SK-N-SH (cell line): ENCODE measurements around the gene TMEM271. TPM values are rescaled to one million over a fixed set of nuclear protein-coding genes. Genes with fewer than 3 reads are reported as not detected.

Source experiments
- CTCF ChIA-PET: fragments of 300-600, 350-600 bp; formaldehyde crosslinking; extraction: SDS; loops from one replicate; lab custom pipeline; 2021; lab: Yijun Ruan, JAX
- POLR2A ChIA-PET: fragments of 350-600 bp; sonication (Branson Sonifier 250); formaldehyde crosslinking; extraction: SDS; loops from one replicate; lab custom pipeline; 2020; ENCODE audit warnings: antibody characterized with exemption, inconsistent platforms; lab: Yijun Ruan, JAX
- DNase-seq: peaks from one replicate; pipeline ENCODE4 v3.0.0; 2012
- H2AFZ ChIP-seq: fragments of 200-600 bp; sonication (generic); 2 replicates; pipeline ENCODE4 v1.8.1; 2016; ENCODE audit warnings: antibody characterized with exemption, mild to moderate bottlenecking, low read depth
- H3F3A ChIP-seq: fragments of 200-600 bp; sonication (generic); replicated peaks from 2 replicates; pipeline ENCODE3; 2016; ENCODE audit warnings: antibody characterized with exemption, mild to moderate bottlenecking; ENCODE audit not compliant: insufficient read depth
- H3K27ac ChIP-seq, 2 experiments: fragments of 200-500 bp in 1 of 2; fragments of 200-600 bp in 1 of 2; sonication (Bioruptor generic) in 1 of 2; sonication (generic), shearing (Covaris generic) in 1 of 2; 2 replicates each; pipeline versions ENCODE4 v1.5.1 to v1.6.1; 2014 to 2016; ENCODE audit warnings: low read depth in 2 of 2, inconsistent platforms in 1 of 2, low read length in 1 of 2, mild to moderate bottlenecking in 1 of 2, mixed read lengths in 1 of 2
- H3K27me3 ChIP-seq: fragments of 200-600 bp; sonication (generic), shearing (Covaris generic); 2 replicates; pipeline ENCODE4 v1.6.1; 2016; ENCODE audit warnings: mixed run types; ENCODE audit not compliant: insufficient read depth
- H3K36me3 ChIP-seq, 2 experiments: fragments of 200-500 bp in 1 of 2; fragments of 200-600 bp in 1 of 2; sonication (Bioruptor generic) in 1 of 2; sonication (generic) in 1 of 2; replicated peaks in 1 of 2; 2 replicates each; pipeline versions ENCODE3 to v1.5.1; 2014 to 2016; ENCODE audit warnings: low read length in 1 of 2, mild to moderate bottlenecking in 1 of 2; ENCODE audit not compliant: insufficient read depth in 2 of 2, control insufficient read depth in 1 of 2
- H3K4me1 ChIP-seq, 2 experiments: fragments of 200-500 bp in 1 of 2; fragments of 200-600 bp in 1 of 2; sonication (Bioruptor generic) in 1 of 2; sonication (generic), shearing (Covaris generic) in 1 of 2; 2 replicates each; pipeline versions ENCODE4 v1.5.1 to v1.6.1; 2014 to 2016; ENCODE audit warnings: low read depth in 1 of 2, low read length in 1 of 2, mixed run types in 1 of 2; ENCODE audit not compliant: insufficient read depth in 2 of 2, control insufficient read depth in 1 of 2
- H3K4me2 ChIP-seq: fragments of 200-600 bp; sonication (generic), shearing (Covaris generic); 2 replicates; pipeline ENCODE4 v1.6.1; 2017; ENCODE audit warnings: mixed run types
- H3K4me3 ChIP-seq, 2 experiments: fragments of 200-500 bp in 1 of 2; fragments of 200-600 bp in 1 of 2; sonication (Bioruptor generic) in 1 of 2; sonication (generic), shearing (Covaris generic) in 1 of 2; 2 replicates each; pipeline versions ENCODE4 v1.5.1 to v1.8.1; 2014 to 2016; ENCODE audit warnings: low read depth in 2 of 2, inconsistent platforms in 1 of 2, low read length in 1 of 2, mild to moderate bottlenecking in 1 of 2, mixed read lengths in 1 of 2, moderate library complexity in 1 of 2
- H3K79me2 ChIP-seq: fragments of 200-600 bp; sonication (generic); 2 replicates; pipeline ENCODE4 v1.8.1; 2017; ENCODE audit warnings: mild to moderate bottlenecking; ENCODE audit not compliant: insufficient read depth
- H3K9ac ChIP-seq: fragments of 200-600 bp; sonication (generic); 2 replicates; pipeline ENCODE4 v1.6.1; 2017; ENCODE audit warnings: mixed run types
- H3K9me2 ChIP-seq: fragments of 200-600 bp; sonication (generic); 2 replicates; pipeline ENCODE4 v1.6.1; 2017; ENCODE audit warnings: mixed run types
- H3K9me3 ChIP-seq: fragments of 200-600 bp; sonication (generic); 2 replicates; pipeline ENCODE4 v1.6.1; 2017; ENCODE audit warnings: mixed run types, mild to moderate bottlenecking, moderate library complexity
- H4K20me1 ChIP-seq: fragments of 200-600 bp; sonication (generic); 2 replicates; pipeline ENCODE4 v1.6.1; 2017; ENCODE audit warnings: mild to moderate bottlenecking, mixed run types; ENCODE audit not compliant: insufficient read depth
- ELF1 ChIP-seq: IDR thresholded peaks from 2 replicates; pipeline ENCODE4 v1.4.0; 2012
- EP300 ChIP-seq, 2 experiments: IDR thresholded peaks; 2 replicates each; pipeline versions ENCODE4 v1.4.0 to v1.6.1; 2012; ENCODE audit warnings: borderline replicate concordance in 1 of 2, low read depth in 1 of 2, low read length in 1 of 2
- FOSL2 ChIP-seq: IDR thresholded peaks from 2 replicates; pipeline ENCODE4 v1.4.0; 2012; ENCODE audit warnings: low read depth, mild to moderate bottlenecking, moderate library complexity, borderline replicate concordance
- FOXJ3 ChIP-seq: sonication (generic); formaldehyde crosslinking; IDR thresholded peaks from 2 replicates; pipeline ENCODE4 v1.5.1; 2020; ENCODE audit warnings: mild to moderate bottlenecking, missing genetic modification reagents
- FOXM1 ChIP-seq: IDR thresholded peaks from 2 replicates; pipeline ENCODE4 v1.4.0; 2012; ENCODE audit warnings: low read depth, mild to moderate bottlenecking
- GABPA ChIP-seq: IDR thresholded peaks from 2 replicates; pipeline ENCODE4 v1.4.0; 2012; ENCODE audit warnings: low read depth, mild to moderate bottlenecking
- GATA2 ChIP-seq: sonication (generic); formaldehyde crosslinking; IDR thresholded peaks from 2 replicates; pipeline ENCODE4 v1.5.0; 2020; ENCODE audit warnings: mild to moderate bottlenecking, missing genetic modification reagents
- IRF3 ChIP-seq: fragments of 150-350 bp; IDR thresholded peaks from 2 replicates; pipeline ENCODE4 v1.6.1; 2016; ENCODE audit warnings: mild to moderate bottlenecking, low read depth, low read length
- MXI1 ChIP-seq: IDR thresholded peaks from 2 replicates; pipeline ENCODE4 v1.6.1; 2012; ENCODE audit warnings: mild to moderate bottlenecking, low read depth, low read length, improper control_type of control experiment
- NRF1 ChIP-seq: IDR thresholded peaks from 2 replicates; pipeline ENCODE4 v1.6.1; 2012; ENCODE audit warnings: low read depth, mild to moderate bottlenecking, low read length
- POLR2AphosphoS5 ChIP-seq: IDR thresholded peaks from 2 replicates; pipeline ENCODE4 v1.6.1; 2012; ENCODE audit warnings: low read depth, low read length
- RAD21 ChIP-seq: IDR thresholded peaks from 2 replicates; pipeline ENCODE4 v1.6.1; 2012; ENCODE audit warnings: mild to moderate bottlenecking, low read length
- REST ChIP-seq: IDR thresholded peaks from 2 replicates; pipeline ENCODE4 v1.6.1; 2012; ENCODE audit warnings: mild to moderate bottlenecking, low read depth, low read length, moderate library complexity
- RXRA ChIP-seq: IDR thresholded peaks from 2 replicates; pipeline ENCODE4 v1.4.0; 2012; ENCODE audit warnings: low read depth, mild to moderate bottlenecking, borderline replicate concordance
- SIN3A ChIP-seq: IDR thresholded peaks from 2 replicates; pipeline ENCODE4 v1.6.1; 2012; ENCODE audit warnings: low read depth, mild to moderate bottlenecking, low read length, moderate library complexity, borderline replicate concordance
- TEAD4 ChIP-seq: IDR thresholded peaks from 2 replicates; pipeline ENCODE4 v1.4.0; 2012; ENCODE audit warnings: mild to moderate bottlenecking, borderline replicate concordance; ENCODE audit not compliant: insufficient read depth
- WGBS: methylation state at CpG from one replicate; pipeline ENCODE4 v1.1.6; 2017; ENCODE audit warnings: low lambda C conversion rate; 5-methylcytosine and 5-hydroxymethylcytosine counted together
- polyA plus RNA-seq, 3 experiments: library from polyadenylated mRNA; depleted of rRNA; stranded (reverse); fragments of >200 nt; gene quantifications; 2 replicates each; pipeline ENCODE4 v1.2.3, GENCODE V29; 2012
- TF ChIP-seq, protein P1 (sequence below): fragments of 150-350 bp; IDR thresholded peaks from 2 replicates; pipeline ENCODE4 v1.6.1; 2017; ENCODE audit warnings: antibody characterized with exemption, low read length, low read depth, borderline replicate concordance

Gene TMEM271
- polyA plus RNA-seq (2012; rRNA removed): not detected in 2 replicates
- polyA plus RNA-seq (2012; cell fraction: cytosol; rRNA removed): not detected in 2 replicates
- not detected in 2 replicates for polyA plus RNA-seq (2012; cell fraction: nucleus; rRNA removed)

- H2AFZ ChIP-seq: no peak within 1 kb of the TSS
- no peak within 1 kb of the TSS for H3K4me2 ChIP-seq
- H4K20me1 ChIP-seq: no peaks in the 10 kb centered on the region
- DNase-seq: peak; percentile 60
- no peak within 1 kb of the TSS for H3K4me3 ChIP-seq
- no peaks in the 10 kb centered on the region for H3K9me3 ChIP-seq
- ChIA-PET CTCF (interaction anchor here (1.2 kb wide), 1 partner anchor 11 kb away, joined by 4 read pairs; no protein-coding TSS in a partner anchor), POLR2A (no interaction called here)
- TF ChIP-seq NRF1 (no peak), REST (no peak), ELF1 (no peak), RXRA (no peak), GABPA (no peak), POLR2AphosphoS5 (no peak), SIN3A (no peak), MXI1 (no peak), FOSL2 (no peak), RAD21 (no peak), FOXM1 (no peak), TEAD4 (no peak), GATA2 (no peak)
- no peaks in the 10 kb centered on the region for H3K79me2 ChIP-seq
- 13% methylated on average over 27 of the region's 60 CpGs for WGBS
- no peak within 1 kb of the TSS for H3K27ac ChIP-seq
- H3K9me2 ChIP-seq: no peaks in the 10 kb centered on the region
- peaks cover 54% of the 10 kb centered on the region for H3K27me3 ChIP-seq
- H3K4me1 ChIP-seq: no peaks in the 10 kb centered on the region; a peak in 1 of 4 replicates
- no peaks in the 10 kb centered on the region for H3K36me3 ChIP-seq
- H3F3A ChIP-seq: no peaks in the 10 kb centered on the region
- H3K9ac ChIP-seq: no peak within 1 kb of the TSS
These were observed at the start of gene TMEM271 for GRCh38 chr4:576245-576821. TSS of gene TMEM271 (minus strand) at chr4:576295. CDS start at chr4:576062, 233 bp downstream.

DNA sequence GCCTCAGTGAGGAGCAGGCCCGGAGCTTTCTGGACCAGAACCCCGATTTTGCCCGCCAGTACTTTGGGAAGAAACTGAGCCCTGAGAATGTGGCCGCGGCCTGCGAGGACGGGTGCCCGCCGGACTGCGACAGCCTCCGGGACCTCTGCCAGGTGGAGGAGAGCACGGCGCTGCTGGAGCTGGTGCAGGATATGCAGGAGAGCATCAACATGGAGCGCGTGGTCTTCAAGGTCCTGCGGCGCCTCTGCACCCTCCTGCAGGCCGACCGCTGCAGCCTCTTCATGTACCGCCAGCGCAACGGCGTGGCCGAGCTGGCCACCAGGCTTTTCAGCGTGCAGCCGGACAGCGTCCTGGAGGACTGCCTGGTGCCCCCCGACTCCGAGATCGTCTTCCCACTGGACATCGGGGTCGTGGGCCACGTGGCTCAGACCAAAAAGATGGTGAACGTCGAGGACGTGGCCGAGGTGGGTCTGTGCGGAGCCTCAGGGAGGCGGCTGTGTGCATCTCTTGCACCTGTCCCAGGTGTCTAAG is 49.6 kb upstream of the TMEM271 start:
- ChIA-PET POLR2A (no interaction called here), CTCF (no interaction called here)
- no peaks in the 10 kb centered on the region for H3K9me3 ChIP-seq
- peaks cover 3% of the 10 kb centered on the region for H3F3A ChIP-seq
- WGBS: 29% methylated on average over 12 of the region's 39 CpGs
- no peaks in the 10 kb centered on the region for H3K79me2 ChIP-seq
- H3K27ac ChIP-seq: no peak overlapping the region
- no peaks in the 10 kb centered on the region for H3K9me2 ChIP-seq
- H3K27me3 ChIP-seq: no peaks in the 10 kb centered on the region; the same call in 1 of the 2 replicates
- no peaks in the 10 kb centered on the region for H4K20me1 ChIP-seq
- H2AFZ ChIP-seq: no peak overlapping the region
- no peak overlapping the region for H3K4me2 ChIP-seq
- H3K4me3 ChIP-seq: no peak overlapping the region
- no peaks in the 10 kb centered on the region for H3K36me3 ChIP-seq
- TF ChIP-seq FOXJ3 (CRISPR knock-in tag) (no peak), RXRA (no peak), POLR2AphosphoS5 (no peak), GABPA (no peak), IRF3 (no peak), EP300 (IDR thresholded peaks at IDR 0.05; ENCODE audit: borderline replicate concordance in 1 of 2, low read depth in 1 of 2, low read length in 1 of 2) (no peak), FOSL2 (no peak)
- TF ChIP-seq, protein P1, sequence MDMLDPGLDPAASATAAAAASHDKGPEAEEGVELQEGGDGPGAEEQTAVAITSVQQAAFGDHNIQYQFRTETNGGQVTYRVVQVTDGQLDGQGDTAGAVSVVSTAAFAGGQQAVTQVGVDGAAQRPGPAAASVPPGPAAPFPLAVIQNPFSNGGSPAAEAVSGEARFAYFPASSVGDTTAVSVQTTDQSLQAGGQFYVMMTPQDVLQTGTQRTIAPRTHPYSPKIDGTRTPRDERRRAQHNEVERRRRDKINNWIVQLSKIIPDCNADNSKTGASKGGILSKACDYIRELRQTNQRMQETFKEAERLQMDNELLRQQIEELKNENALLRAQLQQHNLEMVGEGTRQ: no peak
- no peak for DNase-seq
- no peak overlapping the region for H3K9ac ChIP-seq
- no peaks in the 10 kb centered on the region for H3K4me1 ChIP-seq
